Esophagus muscularis mucosa (tissue), 4 donors: Measurements from ENCODE around the gene RBFOX2.

Source experiments
- CTCF ChIP-seq, 3 experiments: fragments of 200-600 bp in 2 of 3; fragments of 450-650 bp in 1 of 3; sonication (generic) in 2 of 3; IDR thresholded peaks; one replicate each; pipeline ENCODE4 v1.5.1; 2017 to 2019; ENCODE audit warnings: antibody characterized with exemption in 3 of 3, mild to moderate bottlenecking in 2 of 3, moderate library complexity in 1 of 3
- EP300 ChIP-seq: sonication (generic); formaldehyde crosslinking; IDR thresholded peaks from one replicate; pipeline ENCODE4 v1.6.1; 2017; ENCODE audit warnings: antibody characterized with exemption
- POLR2A ChIP-seq: fragments of 450-650 bp; IDR thresholded peaks from one replicate; pipeline ENCODE4 v1.6.1; 2017; ENCODE audit warnings: antibody characterized with exemption, moderate library complexity, mild to moderate bottlenecking, low read depth
- POLR2AphosphoS5 ChIP-seq, 2 donors: sonication (generic); formaldehyde crosslinking; IDR thresholded peaks; one replicate each; pipeline ENCODE4 v1.6.1; 2017; ENCODE audit warnings: antibody characterized with exemption in 2 of 2

GRCh38 chr22:36022697-36023096 is 5.9 kb downstream of the RBFOX2 start:
- TF ChIP-seq CTCF (IDR thresholded peaks at IDR 0.05) (no peak), POLR2A (no peak), POLR2AphosphoS5 (IDR thresholded peaks at IDR 0.05) (no peak), EP300 (no peak)
